Dermis lymphatic vessel endothelial cell (primary cell): ENCODE data around the gene KLHL25. TPM values are rescaled to one million over a fixed set of nuclear protein-coding genes. Genes with fewer than 3 reads are reported as not detected.

Experiments used
- total RNA-seq: library from RNA; depleted of rRNA; stranded (reverse); fragments of >200 nt; gene quantifications from 2 replicates; pipeline ENCODE4 v1.2.1, GENCODE V29; 2014

KLHL25 gene
- total RNA-seq = 3.4 and 3.7 TPM in 2 replicates

GRCh38 chr15:85794598-85795336 is at the start of gene KLHL25:
Gene KLHL25 (minus strand): TSS chr15:85794925. CDS start chr15:85769810, 25,115 bp downstream.

